AG09319 (cell line): ENCODE results near the gene ACADM.
"Not testable (repeated sequence)": the region's sequence is repeated elsewhere in the genome, so short reads cannot be mapped to it uniquely, and the experiment has no call there.

ENCODE experiments used
- DNase-seq: peaks from one replicate; pipeline ENCODE4 v3.0.0-alpha.2; 2010; ENCODE audit warnings: low read depth; ENCODE audit errors: extremely low read depth
- CTCF ChIP-seq: IDR thresholded peaks from 2 replicates; pipeline ENCODE4 v1.5.1; 2011; ENCODE audit warnings: low read depth, mild to moderate bottlenecking, inconsistent platforms, low read length, moderate library complexity

Gene ACADM

DNA sequence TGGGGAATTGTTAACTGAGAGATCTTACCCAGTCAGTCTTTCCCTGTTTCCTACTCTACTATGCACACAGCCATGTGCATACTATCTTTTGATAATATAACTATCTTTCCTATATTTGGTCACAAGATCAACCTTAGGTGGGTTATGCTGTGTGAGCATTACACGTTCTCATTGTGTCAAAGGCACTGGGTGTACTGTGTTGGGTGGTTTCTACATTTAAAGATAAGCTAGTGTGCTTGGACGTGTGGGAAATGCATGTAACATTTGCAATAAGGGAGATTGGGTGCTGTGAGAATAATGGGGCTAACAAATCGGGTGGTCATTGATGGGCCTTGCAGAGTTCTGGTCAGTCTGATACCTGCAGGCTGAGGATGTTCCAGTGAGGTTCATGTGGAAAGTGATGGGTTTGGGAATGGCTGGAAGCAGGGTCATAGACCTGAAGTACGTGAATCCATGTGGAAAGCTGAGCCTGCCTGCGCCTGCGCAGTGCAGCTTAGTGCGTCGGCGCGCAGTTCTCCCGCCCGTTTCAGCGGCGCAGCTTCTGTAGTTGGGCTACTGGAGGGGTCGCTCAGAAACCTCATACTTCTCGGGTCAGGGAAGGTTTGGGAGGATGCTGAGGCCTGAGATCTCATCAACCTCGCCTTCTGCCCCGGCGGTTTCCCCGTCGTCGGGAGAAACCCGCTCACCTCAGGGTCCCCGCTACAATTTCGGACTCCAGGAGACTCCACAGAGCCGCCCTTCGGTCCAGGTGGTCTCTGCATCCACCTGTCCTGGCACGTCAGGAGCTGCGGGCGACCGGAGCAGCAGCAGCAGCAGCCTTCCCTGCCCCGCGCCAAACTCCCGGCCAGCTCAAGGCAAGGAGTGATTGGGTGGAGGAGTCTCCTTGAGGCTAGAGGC lies 72.1 kb downstream of the ACADM start, which contains the start of gene MSH4:
Gene MSH4 (plus strand): TSS at position 507 of the 897 bp plus-strand sequence. CDS start 104 bp downstream, at position 611.
- TF ChIP-seq CTCF, result no peak
- DNase-seq, result no peak

GRCh38 chr1:75797273-75797588 lies 72.7 kb downstream of the ACADM start:
- DNase-seq, result no peak
- no peak for TF ChIP-seq CTCF

GRCh38 chr1:75797606-75798216 lies 73.2 kb downstream of the ACADM start:
- DNase-seq, result no peak
- TF ChIP-seq CTCF, result no peak

DNA sequence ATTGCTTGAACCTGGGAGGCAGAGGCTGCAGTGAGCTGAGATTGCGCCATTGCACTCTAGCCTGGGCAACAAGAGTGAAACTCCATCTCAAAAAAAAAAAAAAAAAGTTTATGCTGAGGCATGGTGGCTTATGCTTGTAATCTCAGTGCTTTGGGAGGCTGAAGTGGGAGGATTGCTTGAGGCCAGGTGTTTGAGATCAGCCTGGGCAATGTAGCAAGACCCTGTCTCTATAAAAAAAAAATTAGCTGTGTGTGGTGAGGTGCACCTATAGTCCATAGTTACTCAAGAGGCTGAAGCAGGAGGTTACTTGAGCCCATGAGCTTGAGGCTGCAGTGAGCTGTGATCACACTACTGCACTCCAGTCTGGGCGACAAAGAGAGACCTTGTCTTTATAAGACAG lies 77.0 kb downstream of the ACADM start:
- not testable (repeated sequence) for DNase-seq

DNA sequence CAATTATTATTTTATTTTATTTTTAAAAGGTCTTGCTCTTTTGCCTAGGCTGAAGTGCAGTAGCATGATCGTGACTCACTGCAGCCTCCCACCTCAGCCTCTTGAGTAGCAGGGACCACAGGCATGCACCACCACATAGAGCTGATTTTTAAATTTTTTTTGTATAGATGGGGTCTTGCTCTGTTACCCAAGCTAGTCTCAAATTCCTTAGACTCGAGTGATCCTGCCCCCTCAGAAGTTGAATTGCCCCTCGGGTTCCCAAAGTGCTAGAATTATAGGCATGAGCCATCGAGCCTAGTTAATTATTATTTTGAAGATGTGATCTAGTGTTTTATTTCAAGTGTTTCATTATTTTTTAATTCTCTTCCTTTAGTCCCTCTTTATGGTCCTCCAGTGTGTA lies 84.4 kb downstream of the ACADM start:
- DNase-seq, result no peak
- no peak for TF ChIP-seq CTCF

- not testable (repeated sequence) for DNase-seq
Observed at GRCh38 chr1:75810113-75810512, 85.6 kb downstream of the ACADM start.

DNA sequence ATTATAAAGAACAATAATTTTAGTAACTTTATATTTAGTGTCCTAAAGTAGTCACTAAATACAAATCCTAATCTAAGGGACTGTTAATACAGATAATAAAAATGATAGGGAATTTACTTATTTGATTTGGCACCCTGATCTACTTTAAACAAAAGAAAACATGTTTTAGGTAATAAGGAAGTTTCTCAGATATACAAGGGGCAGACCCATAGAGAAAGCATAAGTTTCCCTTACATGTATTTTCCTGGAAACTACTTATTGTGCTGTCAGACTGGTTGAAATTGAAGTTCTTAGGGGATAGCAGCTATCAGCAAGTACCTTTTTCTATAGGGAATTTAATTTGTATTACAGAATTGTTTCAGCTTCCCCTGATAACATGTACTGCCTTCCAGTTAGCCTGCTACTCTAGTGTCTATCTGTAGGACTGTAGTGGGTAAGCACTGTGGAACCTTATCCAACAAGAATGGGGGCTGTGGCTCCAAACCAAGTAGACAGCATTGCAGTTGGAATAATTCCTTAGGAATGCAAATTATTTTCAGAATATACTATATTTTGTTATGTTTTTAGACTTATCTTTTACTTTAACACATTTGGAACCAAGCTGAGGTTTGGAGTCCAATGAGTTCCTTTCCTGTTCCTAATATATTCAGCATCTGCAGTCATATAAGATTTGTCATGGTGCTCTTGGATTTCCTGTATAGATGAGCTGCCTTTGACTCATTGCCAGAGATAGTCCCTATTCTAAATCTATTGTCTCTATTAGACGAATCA lies 86.9 kb downstream of the ACADM start:
- no peak for DNase-seq
- TF ChIP-seq CTCF, result no peak

DNA sequence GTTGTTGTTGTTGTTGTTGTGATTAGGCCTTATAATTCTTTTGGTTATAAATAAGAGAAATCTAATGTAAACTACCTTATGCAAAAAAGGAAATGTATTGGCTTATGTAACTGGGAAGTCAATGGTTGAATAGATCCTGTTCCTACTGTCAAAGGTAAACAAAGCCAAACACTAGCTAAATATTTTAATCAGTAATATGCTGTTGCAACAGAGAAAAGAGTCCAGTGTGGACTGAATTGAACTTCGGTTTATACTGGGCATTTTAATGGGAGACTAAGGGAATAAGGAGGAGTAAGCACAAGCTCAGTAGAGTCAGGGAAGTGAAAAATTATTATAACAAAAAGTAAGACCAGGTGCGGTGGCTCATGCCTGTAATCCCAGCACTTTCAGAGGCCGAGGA lies 87.6 kb downstream of the ACADM start:
- DNase-seq, result no peak
- TF ChIP-seq CTCF, result no peak
